Islet precursor cell (in vitro differentiated cells): ENCODE measurements around the gene KLHL40.
"Not testable (repeated sequence)": the region's sequence is repeated elsewhere in the genome, so short reads cannot be mapped to it uniquely, and the experiment has no call there.

ENCODE experiments used
- DNase-seq: peaks from one replicate; pipeline ENCODE4 v3.0.0-alpha.2; 2018

KLHL40 gene

DNA sequence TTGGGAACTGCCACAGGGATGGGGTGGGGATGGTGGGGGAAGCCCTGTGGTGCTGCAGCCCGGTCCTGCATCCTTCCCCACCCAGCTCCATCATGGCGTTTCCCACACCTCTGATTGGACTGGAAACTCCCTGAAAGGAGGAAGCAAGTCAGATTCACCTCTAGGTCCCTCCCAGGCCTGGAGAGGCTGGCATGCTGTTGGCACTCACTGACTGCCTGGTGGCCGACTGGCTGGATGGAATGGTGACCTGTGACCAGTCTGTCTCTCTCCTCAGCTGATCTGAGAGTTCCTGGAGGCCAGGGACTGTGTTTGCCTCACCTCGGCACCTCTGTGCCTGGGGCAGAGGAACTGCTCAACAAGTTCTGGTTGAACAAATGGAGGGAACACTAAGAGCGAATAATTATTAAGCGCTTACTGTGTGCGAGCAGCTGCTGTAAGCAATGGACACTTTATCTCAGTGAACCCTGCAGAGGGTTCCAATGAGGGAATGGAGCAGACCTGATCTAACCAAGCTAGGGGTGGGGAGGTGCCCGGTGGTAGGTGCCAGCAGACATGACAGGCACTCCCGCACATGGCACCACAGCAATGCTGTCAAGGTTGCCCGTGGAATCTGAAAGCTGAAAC is 20.7 kb downstream of the KLHL40 start:
- DNase-seq: peak; percentile 31

GRCh38 chr3:42706721-42707619 is 21.6 kb downstream of the KLHL40 start:
- peak; percentile 45 for DNase-seq

DNA sequence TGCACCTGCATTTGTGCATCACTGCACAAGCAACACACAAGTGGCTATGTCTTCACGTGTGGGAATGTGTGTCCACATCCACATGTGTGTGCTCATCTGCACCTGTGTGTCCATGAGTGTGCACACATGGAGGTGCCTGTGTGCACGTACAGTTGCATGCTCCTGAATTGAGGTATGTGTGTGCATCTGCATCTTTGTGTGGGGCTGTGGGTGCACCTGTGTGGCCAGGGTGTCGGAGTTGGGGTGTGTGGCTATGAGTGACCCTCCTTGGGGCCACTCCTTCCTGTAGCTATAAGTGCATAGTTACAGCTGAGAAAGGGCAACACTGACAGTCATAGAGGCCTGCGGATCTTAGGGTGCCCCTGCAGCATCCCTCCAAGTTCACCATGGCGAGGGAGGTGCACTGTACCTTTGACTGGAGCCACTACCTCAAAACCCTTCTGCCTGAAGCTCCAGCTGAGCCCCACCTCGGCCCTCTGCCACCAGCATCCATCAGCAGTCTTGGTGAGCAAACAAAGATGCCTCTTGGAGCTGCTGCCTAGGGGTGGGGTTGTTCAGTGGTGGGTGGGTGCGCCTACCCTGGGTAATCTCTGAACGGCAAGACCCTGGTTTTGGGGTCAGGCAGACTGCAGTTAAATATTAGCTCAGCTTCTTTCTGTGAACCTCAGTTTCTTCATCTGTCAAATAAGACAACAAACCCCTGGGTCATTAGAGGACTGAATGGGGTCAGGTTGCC is 22.5 kb downstream of the KLHL40 start:
- DNase-seq: peak; percentile 43

- DNase-seq: peak; percentile 44
These were observed 23.3 kb downstream of the KLHL40 start for GRCh38 chr3:42708611-42709151.

GRCh38 chr3:42709621-42710020 is 24.3 kb downstream of the KLHL40 start:
- DNase-seq: peak; percentile 45

- peak; percentile 19 for DNase-seq
These were observed 25.1 kb downstream of the KLHL40 start for GRCh38 chr3:42710323-42711021.

- peak; percentile 50 for DNase-seq
These were observed 26.4 kb downstream of the KLHL40 start for GRCh38 chr3:42711491-42712343.

GRCh38 chr3:42712344-42712648 is 27.0 kb downstream of the KLHL40 start:
- DNase-seq: peak; percentile 39

GRCh38 chr3:42712688-42713372 is 27.5 kb downstream of the KLHL40 start:
- DNase-seq: peak; percentile 41

GRCh38 chr3:42713747-42714146 is 28.4 kb downstream of the KLHL40 start:
- DNase-seq: no peak

DNA sequence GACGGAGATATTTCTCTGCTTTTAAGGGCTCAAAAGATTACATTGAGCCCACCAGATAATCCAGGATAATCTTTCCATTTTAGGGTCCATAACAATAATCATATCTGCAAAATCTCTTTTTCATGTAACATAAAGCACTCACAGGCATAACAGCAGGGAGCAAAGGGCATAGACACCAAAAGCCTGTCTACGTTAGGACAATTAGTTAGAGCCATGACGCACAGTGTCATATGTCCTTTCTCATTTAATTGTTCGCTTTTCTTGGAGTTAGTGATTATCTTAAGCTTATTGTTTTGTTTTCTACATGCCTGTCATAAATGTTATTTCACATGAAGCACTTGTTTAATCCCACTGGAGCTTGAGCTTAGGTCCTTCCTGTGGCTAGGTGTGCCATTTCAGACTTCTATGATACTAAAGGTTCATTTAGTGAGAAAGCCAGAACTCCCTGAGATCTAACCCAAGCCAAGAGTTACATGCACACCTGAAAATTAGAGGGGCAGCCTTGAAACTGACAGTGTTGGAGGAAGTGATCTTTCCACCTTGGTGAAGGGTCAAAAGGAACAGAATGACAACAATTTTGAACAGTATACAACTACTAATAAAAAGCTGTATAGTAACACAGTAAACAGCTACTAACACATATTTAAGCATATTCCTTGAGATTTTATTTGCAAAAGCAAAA is 29.0 kb downstream of the KLHL40 start:
- peak; percentile 18 for DNase-seq

GRCh38 chr3:42717306-42717705 is 32.0 kb downstream of the KLHL40 start:
- no peak for DNase-seq

DNA sequence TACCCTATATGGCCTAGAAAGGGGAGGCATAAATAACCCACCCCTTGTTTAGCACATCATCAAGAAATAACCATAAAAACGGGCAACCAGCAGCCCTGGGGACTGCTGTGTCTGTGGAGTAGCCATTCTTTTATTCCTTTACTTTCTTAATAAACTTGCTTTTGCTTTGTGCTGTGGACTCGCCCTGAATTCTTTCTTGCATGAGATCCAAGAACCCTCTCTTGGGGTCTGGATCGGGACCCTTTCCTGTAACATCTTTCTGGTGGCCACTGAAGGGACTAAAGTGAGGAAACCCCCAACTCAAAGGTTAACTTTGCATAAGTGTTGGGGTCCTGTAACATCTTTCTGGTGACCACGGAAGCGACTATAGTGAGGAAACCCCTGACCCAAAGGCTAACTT is 33.0 kb downstream of the KLHL40 start:
- no peak for DNase-seq

- peak; percentile 39 for DNase-seq
These were observed 33.7 kb downstream of the KLHL40 start for GRCh38 chr3:42719002-42719401.

- DNase-seq: peak; percentile 36
These were observed 34.8 kb downstream of the KLHL40 start for GRCh38 chr3:42720126-42720525.

DNA sequence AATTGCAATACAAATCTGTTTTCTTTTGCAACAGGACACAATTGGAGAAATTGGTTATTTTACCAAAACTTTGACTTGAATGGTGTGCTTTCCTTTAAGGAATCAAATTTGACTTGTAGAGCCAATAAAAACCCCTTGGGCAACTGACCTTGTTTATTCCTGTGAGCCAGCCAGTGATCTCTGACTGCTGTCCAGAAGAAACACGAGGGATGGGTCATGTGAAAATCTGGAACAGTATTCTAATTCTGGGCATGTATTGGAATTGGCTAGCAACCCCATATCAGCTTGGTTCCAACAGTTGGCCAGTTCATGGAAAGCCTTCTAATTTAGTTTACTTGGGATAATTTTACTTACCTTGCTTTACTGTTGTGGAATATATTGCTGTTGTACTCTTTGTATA is 36.4 kb downstream of the KLHL40 start:
- DNase-seq: no peak

GRCh38 chr3:42722442-42722841 is 37.1 kb downstream of the KLHL40 start:
- DNase-seq: not testable (repeated sequence)

DNA sequence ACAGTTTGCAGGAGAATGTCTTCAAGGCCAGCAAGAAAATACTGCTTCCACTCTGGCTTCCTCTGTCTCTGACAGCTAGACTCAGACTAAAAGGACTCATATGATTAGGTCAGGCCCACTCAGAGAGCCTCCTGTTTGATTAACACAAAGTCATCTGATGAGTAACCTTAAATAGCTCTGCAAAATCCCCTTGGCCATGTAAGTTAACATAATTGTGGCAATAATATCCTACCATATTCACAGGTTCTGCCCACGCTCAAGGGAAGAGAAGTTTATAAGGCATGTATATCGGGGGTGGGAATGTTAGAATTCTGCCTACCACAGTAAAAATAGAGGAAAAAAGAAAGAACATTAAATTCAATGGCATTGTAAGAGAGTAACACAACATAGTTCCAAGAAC is 37.9 kb downstream of the KLHL40 start:
- peak; percentile 15 for DNase-seq

DNA sequence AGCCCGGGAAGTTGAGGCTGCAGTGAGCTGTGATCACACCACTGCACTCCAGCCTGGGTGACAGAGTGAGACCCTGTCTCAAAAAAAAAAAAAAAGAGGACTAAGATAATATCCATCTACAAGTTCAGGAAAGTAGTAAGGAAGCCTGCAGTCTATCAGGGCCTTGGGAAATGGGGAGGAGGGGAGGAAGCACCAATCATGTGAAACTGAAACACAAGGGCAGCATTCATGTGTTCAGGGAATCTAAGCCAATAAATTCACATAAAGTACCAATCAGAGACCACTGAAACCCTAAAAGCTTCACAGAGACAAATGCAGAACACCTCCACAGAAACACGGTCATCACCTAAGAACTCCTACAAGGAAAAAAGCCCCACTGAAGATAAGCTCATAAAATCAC is 40.1 kb downstream of the KLHL40 start:
- peak; percentile 35 for DNase-seq

DNA sequence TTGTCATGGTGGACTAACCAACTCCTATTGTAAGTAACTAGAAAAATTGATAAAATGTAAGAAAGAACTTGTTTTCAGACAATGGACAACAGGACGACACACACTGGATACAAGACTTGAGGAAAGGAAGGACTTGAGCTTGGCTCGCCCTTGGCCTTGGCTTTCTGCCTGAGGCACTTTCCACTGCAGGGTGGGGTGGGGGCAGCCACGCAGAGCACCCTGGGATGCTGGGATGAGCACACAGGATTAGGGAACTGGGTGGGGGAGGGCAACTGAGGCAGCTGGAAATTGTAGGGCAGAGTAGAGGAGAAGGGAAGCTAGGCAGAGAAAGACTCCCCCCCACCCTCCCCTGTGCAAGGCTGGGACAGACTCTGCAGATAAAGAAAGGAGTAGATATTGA is 42.7 kb downstream of the KLHL40 start:
- DNase-seq: peak; percentile 38
